Tibial artery (tissue), 4 donors: Measurements from ENCODE around the gene CARD10.

Source experiments
- DNase-seq, 2 donors: peaks; one replicate each; pipeline ENCODE4 v3.0.0-alpha.2; 2019
- H3K27ac ChIP-seq, 2 donors: fragments of 200-600 bp; sonication (generic) in 1 of 2; 1 replicate in 1 of 2; 2 replicates in 1 of 2; pipeline ENCODE4 v1.5.1; 2018 to 2019; ENCODE audit warnings: mild to moderate bottlenecking in 1 of 2
- H3K27me3 ChIP-seq, 2 donors: fragments of 200-600 bp; sonication (generic) in 1 of 2; one replicate each; pipeline versions ENCODE4 v1.5.1 to v1.6.0; 2016 to 2019
- H3K36me3 ChIP-seq, 3 donors: fragments of 200-600 bp; sonication (generic) in 2 of 3; one replicate each; pipeline ENCODE4 v1.5.1; 2016 to 2019; ENCODE audit warnings: mild to moderate bottlenecking in 2 of 3
- H3K4me1 ChIP-seq, 4 donors: fragments of 200-600 bp; sonication (generic) in 2 of 4; 1 replicate in 3 of 4; 2 replicates in 1 of 4; pipeline ENCODE4 v1.5.1; 2016 to 2019
- H3K4me3 ChIP-seq, 2 donors: fragments of 200-600 bp; sonication (generic) in 1 of 2; 1 replicate in 1 of 2; 2 replicates in 1 of 2; pipeline ENCODE4 v1.5.1; 2018 to 2019; ENCODE audit warnings: mild to moderate bottlenecking in 2 of 2
- H3K9me3 ChIP-seq, 3 donors: fragments of 200-600 bp; sonication (generic) in 1 of 3; one replicate each; pipeline ENCODE4 v1.5.1; 2016 to 2019
- intact Hi-C: fragments of 100-400 bp; cut with DNase I; formaldehyde crosslinking; loops from one replicate; pipeline ENCODE4 v1.15.0; 2023; ENCODE audit warnings: low total_unique reads
- TF ChIP-seq, protein P1 (sequence below), 2 experiments: fragments of 200-600 bp in 1 of 2; fragments of 450-650 bp in 1 of 2; IDR thresholded peaks; one replicate each; pipeline ENCODE4 v1.5.1; 2017 to 2019; ENCODE audit warnings: antibody characterized with exemption in 2 of 2, mild to moderate bottlenecking in 1 of 2, moderate library complexity in 1 of 2

The CARD10 gene

DNA sequence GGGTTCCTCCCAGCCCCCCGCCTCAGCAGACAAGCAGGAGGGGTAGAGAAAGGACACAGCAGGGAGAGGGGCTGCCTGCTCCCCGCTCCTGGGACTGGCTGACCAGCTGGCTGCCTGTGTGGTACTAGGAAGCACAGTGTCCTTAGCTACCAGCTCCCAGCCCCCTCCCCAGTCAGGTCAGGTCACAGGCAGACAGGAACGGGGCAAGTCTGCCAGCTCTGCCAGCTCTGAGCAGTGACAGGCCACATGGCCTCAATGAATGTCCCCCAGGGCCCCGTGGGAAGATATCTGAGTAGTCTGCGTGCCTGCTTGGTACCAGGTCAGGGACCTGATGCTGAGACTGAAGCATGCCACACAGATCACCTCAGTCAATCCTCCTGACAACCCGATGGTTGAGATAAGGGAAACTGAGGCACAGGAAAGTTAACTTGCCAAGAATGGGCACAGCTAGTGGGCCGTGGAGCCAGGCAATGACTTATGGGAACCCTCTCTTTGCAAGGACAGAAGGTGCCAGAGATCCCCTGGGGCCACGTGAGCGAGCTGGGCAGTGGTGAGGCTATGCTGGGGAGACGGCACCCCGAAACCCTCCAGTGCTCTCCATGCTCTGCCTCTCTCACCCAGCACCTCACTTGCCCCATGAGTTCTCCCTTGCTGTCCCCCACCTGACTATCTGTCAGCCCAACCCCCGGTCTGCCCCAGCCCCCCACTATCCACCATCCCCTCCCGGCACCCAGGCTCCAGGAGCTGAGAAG lies 19.2 kb downstream of the CARD10 start:
- H3K27ac ChIP-seq = no peak overlapping the region
- peaks cover 0 to 17% (median 9%) of the 10 kb centered on the region in 4 donors for H3K4me1 ChIP-seq

DNA sequence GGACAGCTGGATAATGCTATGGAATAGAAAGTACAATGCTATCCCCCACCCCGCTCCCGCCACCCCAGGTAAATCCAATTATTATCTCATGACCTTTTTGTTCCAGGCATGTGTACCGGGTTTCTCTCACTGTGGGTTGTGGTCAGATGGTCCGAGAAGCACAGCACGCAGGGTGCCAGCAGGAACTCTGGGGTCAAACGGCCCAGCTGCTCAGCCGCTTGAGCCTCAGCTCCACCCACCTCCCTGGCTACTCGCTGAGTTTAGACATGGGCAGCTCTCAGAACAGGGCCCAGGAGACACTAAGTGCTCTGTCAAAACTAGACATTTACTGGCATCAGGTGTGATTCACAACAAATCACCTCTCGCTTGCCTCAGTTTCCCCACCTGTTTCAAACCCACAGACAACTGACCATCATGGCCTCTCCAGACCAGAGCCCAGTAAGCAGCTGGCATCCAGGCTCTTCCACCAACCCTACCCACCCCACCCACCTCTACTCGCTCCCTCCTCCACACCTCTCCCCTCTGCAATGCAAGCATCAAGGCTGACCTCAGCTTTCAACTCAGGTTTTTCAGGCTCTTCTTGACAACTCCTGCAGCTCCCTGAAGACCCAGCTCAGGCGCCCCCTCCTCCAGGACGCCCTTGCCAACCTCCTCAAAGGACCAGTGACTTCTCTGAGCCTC lies 20.0 kb downstream of the CARD10 start:
- H3K4me3 ChIP-seq = no peak overlapping the region
- TF ChIP-seq, protein P1, sequence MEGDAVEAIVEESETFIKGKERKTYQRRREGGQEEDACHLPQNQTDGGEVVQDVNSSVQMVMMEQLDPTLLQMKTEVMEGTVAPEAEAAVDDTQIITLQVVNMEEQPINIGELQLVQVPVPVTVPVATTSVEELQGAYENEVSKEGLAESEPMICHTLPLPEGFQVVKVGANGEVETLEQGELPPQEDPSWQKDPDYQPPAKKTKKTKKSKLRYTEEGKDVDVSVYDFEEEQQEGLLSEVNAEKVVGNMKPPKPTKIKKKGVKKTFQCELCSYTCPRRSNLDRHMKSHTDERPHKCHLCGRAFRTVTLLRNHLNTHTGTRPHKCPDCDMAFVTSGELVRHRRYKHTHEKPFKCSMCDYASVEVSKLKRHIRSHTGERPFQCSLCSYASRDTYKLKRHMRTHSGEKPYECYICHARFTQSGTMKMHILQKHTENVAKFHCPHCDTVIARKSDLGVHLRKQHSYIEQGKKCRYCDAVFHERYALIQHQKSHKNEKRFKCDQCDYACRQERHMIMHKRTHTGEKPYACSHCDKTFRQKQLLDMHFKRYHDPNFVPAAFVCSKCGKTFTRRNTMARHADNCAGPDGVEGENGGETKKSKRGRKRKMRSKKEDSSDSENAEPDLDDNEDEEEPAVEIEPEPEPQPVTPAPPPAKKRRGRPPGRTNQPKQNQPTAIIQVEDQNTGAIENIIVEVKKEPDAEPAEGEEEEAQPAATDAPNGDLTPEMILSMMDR (IDR thresholded peaks at IDR 0.05) = no peak
- no peak overlapping the region for H3K27ac ChIP-seq
- H3K9me3 ChIP-seq = no peaks in the 10 kb centered on the region
- peaks cover 0 to 17% (median 9%) of the 10 kb centered on the region in 4 donors for H3K4me1 ChIP-seq
- intact Hi-C loops = no loop called here
- no peak for DNase-seq
- H3K36me3 ChIP-seq = peaks cover 0 to 5% (median 0%) of the 10 kb centered on the region in 3 donors
- H3K27me3 ChIP-seq = peaks cover 0 to 39% of the 10 kb centered on the region in 2 donors

More for the DNA sequence above, 19.2 kb downstream of the CARD10 start:
- no peak for DNase-seq
- intact Hi-C loops = no loop called here
- TF ChIP-seq, protein P1 (IDR thresholded peaks at IDR 0.05) = no peak
- Histone ChIP-seq H3K27me3 (peaks cover 0 to 38% of the 10 kb centered on the region in 2 donors), H3K9me3 (no peaks in the 10 kb centered on the region), H3K36me3 (peaks cover 0 to 13% (median 0%) of the 10 kb centered on the region in 3 donors), H3K4me3 (no peak overlapping the region)

DNA sequence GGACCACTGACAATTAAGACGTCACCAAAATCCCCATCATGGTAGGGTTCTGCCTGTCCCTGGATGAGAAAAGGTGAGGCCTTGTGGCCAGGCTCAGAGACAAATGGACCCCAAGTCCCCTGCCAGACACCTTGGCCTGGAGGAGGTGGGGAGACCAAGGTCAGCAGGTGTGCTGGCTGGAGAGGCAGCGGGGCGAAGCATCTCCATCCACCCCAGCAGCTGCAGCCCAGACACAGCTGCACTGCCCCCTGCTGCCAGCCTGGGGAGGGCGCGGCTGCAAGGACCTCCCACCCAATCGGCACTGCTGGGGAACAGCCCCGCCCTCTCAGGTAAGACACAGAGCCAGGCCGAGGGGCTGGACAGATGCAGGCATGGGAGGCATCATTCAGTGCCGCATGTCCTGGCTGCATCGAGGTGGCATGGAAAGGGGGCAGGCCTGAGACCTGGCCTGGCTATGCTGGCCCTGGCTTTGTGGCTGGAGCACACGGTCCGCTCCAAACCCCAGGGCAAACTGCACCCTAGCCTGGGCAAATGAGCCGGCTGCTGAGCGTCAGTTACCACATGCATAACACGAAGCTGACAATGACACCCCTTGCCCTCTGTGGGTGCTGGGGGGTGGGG lies 20.8 kb downstream of the CARD10 start:
- Histone ChIP-seq H3K27me3 (peaks cover 0 to 45% of the 10 kb centered on the region in 2 donors), H3K4me3 (no peak overlapping the region), H3K27ac (no peak overlapping the region), H3K9me3 (no peaks in the 10 kb centered on the region), H3K36me3 (no peaks in the 10 kb centered on the region), H3K4me1 (peaks cover 0 to 17% (median 9%) of the 10 kb centered on the region in 4 donors)
- DNase-seq = no peak
- TF ChIP-seq, protein P1 (IDR thresholded peaks at IDR 0.05) = no peak
- intact Hi-C loops = no loop called here

DNA sequence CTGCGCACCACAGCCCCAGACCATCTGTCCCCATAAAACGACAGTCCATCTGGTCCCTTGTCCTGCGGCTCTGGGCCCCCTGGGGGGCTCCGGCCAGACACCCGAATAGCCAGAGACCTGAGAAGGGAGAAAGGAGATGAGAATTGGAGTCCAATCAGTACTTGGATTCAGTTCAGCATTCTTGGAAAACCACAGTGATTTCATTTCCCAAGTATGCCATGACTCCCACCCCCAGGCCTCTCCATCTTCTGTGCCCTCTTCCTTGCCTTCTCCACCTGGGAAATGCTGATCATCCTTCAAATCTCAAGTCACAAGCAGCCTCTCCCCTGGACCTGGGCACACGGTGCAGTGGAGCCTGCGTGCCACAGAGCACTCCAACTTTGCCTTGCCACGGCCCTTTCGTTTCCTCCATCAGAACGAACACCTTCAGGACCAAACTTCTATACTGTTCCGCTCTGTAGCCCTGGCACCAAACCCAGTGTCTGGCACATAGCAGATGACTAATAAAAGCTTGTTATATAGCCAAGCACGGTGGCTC lies 22.1 kb downstream of the CARD10 start:
- no peak overlapping the region for H3K4me3 ChIP-seq
- peaks cover 0 to 13% (median 9%) of the 10 kb centered on the region in 4 donors for H3K4me1 ChIP-seq
- peaks cover 0 to 57% of the 10 kb centered on the region in 2 donors for H3K27me3 ChIP-seq
- no peak for DNase-seq
- no peak overlapping the region for H3K27ac ChIP-seq
- TF ChIP-seq, protein P1 (IDR thresholded peaks at IDR 0.05) = no peak
- H3K36me3 ChIP-seq = no peaks in the 10 kb centered on the region
- no peaks in the 10 kb centered on the region for H3K9me3 ChIP-seq
- intact Hi-C loops = no loop called here

DNA sequence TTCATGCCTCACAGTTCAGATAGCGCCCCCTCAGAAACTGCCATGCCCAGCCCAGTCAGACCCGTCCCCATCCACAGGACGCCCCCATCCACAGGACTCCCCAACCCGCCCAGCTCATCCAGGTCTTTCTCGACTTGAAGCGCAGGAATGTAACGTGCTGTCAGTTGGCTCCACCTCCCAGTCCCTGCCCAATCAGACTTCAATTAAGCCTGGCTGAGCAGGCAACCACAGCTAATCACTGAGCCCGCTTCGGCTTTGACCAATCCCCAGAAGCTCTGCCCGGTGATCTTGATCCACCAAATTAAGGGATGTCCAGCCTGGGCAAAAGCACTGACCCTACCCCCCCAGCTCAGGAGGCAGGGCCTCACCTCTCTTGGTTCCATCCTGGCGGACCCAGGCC lies 22.6 kb downstream of the CARD10 start:
- Histone ChIP-seq H3K4me1 (peaks cover 0 to 8% (median 6%) of the 10 kb centered on the region in 4 donors), H3K27ac (no peak overlapping the region), H3K9me3 (no peaks in the 10 kb centered on the region), H3K36me3 (no peaks in the 10 kb centered on the region), H3K4me3 (no peak overlapping the region), H3K27me3 (peaks cover 0 to 58% of the 10 kb centered on the region in 2 donors)
- DNase-seq = no peak
- TF ChIP-seq, protein P1 (IDR thresholded peaks at IDR 0.05) = no peak
- intact Hi-C loops = no loop called here
